ENCODE measurements around the gene LIMS1.
A peak's percentile ranks its signal among the peaks of the same experiment; 100 is the strongest.
"Not testable (repeated sequence)": the region's sequence is repeated elsewhere in the genome, so short reads cannot be mapped to it uniquely, and the experiment has no call there.

The LIMS1 gene

GRCh38 chr2:108588070-108588668, 53.9 kb downstream of the LIMS1 start:
- no peak for DNase-seq

GRCh38 chr2:108589372-108589771, 55.1 kb downstream of the LIMS1 start:
- no peak for DNase-seq

GRCh38 chr2:108589781-108590180, 55.5 kb downstream of the LIMS1 start:
- no peak for DNase-seq

GRCh38 chr2:108591163-108591562, 56.9 kb downstream of the LIMS1 start:
- no peak for DNase-seq

GRCh38 chr2:108593547-108594098, 59.4 kb downstream of the LIMS1 start:
- peak; percentile 95 for DNase-seq

GRCh38 chr2:108594132-108594981, 60.1 kb downstream of the LIMS1 start:
- DNase-seq: peak; percentile 97

- DNase-seq: peak; percentile 99
Measured at GRCh38 chr2:108594982-108595464, 60.8 kb downstream of the LIMS1 start.

- DNase-seq: peak; percentile 43
Measured at GRCh38 chr2:108595771-108596170, 61.5 kb downstream of the LIMS1 start.

GRCh38 chr2:108597105-108597744, 63.0 kb downstream of the LIMS1 start:
- peak; percentile 80 for DNase-seq

GRCh38 chr2:108601199-108601598, 66.9 kb downstream of the LIMS1 start:
- not testable (repeated sequence) for DNase-seq

- no peak for DNase-seq
Measured at GRCh38 chr2:108602422-108602821, 68.2 kb downstream of the LIMS1 start.

GRCh38 chr2:108604196-108604595, 69.9 kb downstream of the LIMS1 start:
- DNase-seq: peak; percentile 71

GRCh38 chr2:108605947-108606346, 71.7 kb downstream of the LIMS1 start:
- DNase-seq: no peak

- DNase-seq: no peak
Measured at GRCh38 chr2:108607706-108608301, 73.5 kb downstream of the LIMS1 start.

GRCh38 chr2:108611021-108611420, 76.8 kb downstream of the LIMS1 start:
- DNase-seq: no peak

GRCh38 chr2:108612153-108612513, 77.9 kb downstream of the LIMS1 start:
- DNase-seq: no peak

- DNase-seq: no peak
Measured at GRCh38 chr2:108612514-108613183, 78.4 kb downstream of the LIMS1 start.

GRCh38 chr2:108613261-108614042, 79.2 kb downstream of the LIMS1 start:
- no peak for DNase-seq

- no peak for DNase-seq
Measured at GRCh38 chr2:108614043-108614545, 79.8 kb downstream of the LIMS1 start.

GRCh38 chr2:108614659-108615058, 80.4 kb downstream of the LIMS1 start:
- DNase-seq: no peak

GRCh38 chr2:108615480-108616090, 81.3 kb downstream of the LIMS1 start:
- no peak for DNase-seq

All from fibroblast of skin of abdomen (primary cell).